ENCODE measurements around the gene OR6S1.
"Not testable (repeated sequence)": the region's sequence is repeated elsewhere in the genome, so short reads cannot be mapped to it uniquely, and the experiment has no call there.

Gene OR6S1

DNA sequence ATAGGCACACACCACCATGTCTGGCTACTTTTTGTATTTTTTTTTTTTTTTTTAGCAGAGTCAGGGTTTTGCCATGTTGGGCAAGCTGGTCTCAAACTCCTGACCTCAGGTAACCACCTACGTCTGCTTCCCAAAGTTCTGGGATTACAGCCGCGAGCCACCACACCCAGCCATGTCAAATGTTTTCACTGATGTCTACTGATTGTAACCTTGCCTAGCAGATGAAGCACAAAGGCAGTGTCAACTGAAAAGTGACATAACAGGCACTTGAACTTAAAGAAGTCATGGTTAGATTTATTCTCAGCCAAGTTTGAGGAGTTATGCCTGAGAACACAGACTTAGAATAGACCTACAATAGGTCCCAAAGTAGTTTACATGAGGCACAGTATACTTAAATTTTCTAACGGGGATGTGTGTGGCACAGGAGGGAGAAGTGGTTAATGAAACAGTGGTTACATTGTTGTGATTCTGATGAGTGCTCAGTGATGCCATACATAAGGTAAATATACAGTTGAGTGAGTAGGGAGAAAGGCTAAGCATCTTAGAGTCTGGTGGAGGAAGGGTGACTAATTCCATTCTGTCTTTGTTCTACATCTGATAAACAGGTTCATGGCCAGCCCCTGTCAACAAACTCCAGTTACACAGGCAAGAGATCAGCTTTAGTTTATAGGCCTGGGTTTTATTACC is 30.2 kb upstream of the OR6S1 start:
- no peak for ATAC-seq
- no peak for DNase-seq

GRCh38 chr14:20668969-20669368 is 27.5 kb upstream of the OR6S1 start:
- no peak for ATAC-seq
- no peak for DNase-seq

DNA sequence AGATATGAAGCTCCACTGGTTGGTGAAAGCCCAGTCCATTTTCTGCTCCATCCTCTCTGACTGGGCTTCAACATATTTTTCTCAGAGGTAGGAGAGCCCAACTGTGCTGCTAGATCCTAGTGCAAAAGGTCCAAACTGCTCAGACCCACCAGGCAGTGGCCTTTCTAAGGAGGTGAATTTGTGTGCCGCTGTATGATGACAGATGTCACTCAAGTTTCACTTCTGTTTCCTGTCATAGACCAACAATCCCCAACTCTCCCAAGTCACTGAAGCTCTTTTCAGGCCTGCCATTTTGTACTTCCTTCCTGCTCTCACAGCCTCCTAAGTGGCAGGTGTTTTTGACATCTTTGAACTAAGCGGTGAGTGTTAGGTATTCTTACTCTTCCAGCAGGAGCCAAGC is 26.5 kb upstream of the OR6S1 start:
- DNase-seq (no peak), ATAC-seq (peak; percentile 77)

DNA sequence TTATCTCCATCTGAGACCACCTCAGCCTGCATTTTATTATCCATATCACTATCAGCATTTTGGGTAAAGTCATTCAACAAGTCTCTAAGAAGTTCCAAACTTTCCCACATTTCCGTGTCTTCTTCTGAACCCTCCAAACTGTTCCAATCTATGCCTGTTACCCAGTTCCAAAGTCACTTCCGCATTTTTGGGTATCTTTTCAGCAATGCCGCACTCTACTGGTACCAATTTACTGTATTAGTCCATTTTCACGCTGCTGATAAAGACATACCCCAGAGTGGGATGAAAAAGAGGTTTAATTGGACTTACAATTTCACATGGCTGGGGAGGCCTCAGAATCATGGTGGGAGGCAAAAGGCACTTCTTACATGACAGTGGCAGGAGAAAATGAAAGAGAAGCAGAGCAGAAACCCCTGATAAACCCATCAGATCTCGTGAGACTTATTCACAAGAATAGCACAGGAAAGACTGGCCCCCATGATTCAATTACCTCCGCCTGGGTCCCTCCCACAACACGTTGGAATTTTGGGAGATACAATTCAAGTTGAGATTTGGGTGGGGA is 25.0 kb upstream of the OR6S1 start:
- not testable (repeated sequence) for DNase-seq, ATAC-seq

DNA sequence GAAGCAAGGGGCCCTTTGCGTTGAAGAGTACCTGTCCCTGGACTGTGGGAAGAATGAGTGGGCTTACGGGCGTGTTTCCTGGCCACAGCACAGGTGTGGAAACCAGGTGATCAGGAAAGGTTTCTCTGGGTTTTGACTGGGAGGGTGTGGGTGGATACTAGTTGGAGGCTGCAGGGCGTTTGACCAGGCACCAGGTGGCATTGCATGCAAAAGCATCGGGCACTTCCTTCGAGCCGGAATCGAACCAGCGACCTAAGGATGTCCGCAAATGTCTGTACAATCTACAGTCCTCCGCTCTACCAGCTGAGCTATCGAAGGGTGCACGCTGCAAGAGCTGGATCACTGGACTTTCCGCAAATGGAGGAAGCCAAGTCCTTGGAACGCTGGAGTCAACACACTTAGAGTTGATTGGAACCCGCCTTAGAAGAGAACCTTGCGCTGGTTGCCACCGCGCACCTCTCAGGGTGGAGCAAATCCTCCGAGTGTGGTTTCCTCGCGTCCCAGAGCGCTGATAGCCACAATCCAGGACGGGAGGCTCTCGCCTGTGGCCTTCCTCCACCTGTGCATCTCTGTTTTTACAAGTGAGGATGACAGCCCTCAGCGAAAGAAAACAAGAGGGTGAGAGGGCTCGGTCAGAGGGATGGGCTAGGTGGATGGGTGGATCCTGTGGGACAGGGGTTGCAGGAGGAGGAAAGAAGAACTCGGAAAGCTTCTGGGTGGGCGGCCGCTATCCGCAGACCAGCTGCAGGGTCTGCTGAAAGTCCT is 21.7 kb upstream of the OR6S1 start:
- ATAC-seq (peak; percentile 94), DNase-seq (peak; percentile 86)

DNA sequence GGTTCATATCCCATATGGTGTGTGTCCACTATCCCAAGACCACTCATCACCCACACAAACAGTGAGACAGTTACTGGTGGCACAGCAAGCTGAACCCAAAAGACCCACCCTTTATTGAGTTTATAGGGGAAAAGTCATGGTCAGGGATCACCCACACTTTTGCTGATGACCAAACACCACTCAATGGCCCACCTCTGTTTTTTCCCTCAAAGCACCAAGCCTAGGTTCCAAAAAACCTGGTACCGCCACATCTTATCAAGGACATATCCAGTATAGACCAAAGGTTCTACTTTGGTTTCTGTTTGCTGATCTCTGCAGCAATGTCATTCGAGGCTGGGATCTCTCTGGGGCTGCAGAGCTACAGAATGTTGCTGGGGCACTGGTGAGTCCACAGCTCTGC is 19.7 kb upstream of the OR6S1 start:
- DNase-seq: no peak
- ATAC-seq: no peak

- DNase-seq (no peak), ATAC-seq (no peak)
Measured at GRCh38 chr14:20659813-20660395, 18.4 kb upstream of the OR6S1 start.

- ATAC-seq (no peak), DNase-seq (no peak)
Measured at GRCh38 chr14:20659336-20659735, 17.8 kb upstream of the OR6S1 start.

- DNase-seq: no peak
- no peak for ATAC-seq
Measured at GRCh38 chr14:20658246-20658645, 16.8 kb upstream of the OR6S1 start.

DNA sequence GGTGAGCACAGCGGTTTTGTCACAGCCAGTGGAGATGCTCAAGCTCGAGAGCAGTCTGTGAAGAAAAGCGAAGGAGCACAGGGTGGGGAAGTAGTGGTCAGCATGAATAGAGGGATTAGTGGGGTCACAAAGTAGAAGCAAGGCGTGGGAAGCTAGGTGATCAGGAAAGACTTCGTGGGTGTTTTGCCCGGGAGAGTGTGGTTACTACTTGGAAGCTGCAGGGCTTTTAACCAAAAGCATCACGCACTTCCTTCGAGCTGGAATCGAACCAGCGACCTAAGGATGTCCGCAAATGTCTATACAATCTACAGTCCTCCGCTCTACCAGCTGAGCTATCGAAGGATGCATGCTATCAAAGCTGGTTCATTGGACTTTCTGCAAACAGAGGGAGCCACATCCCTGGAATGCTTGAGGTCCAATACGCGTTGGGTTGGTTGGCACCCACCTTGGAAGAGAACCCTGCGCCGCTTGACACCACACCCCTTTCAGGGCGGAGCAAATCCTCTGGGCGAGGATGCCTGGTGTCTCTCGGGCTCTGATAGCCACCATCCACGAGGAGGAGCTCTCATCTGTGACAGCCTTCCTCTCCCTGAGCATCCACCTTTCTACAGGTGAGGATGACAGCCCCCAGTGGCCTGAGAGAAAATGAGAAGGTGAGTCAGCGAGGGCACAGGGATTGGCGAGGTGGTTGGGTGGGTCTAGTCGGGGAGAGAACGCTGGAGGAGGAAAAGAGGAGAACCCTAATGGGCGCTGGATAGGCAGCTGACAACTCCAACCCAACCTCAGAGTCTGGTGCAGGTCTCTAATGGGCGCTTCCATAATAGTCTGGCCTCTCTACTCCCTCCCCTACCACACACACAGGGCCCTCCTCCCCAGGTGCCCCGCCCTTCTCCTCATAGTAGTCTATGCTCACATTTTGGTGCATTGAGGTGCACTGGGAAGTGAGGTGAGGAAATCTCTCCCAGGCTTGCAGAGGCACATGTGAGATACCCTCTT is 16.0 kb upstream of the OR6S1 start:
- ATAC-seq (peak; percentile 35), DNase-seq (peak; percentile 44)

DNA sequence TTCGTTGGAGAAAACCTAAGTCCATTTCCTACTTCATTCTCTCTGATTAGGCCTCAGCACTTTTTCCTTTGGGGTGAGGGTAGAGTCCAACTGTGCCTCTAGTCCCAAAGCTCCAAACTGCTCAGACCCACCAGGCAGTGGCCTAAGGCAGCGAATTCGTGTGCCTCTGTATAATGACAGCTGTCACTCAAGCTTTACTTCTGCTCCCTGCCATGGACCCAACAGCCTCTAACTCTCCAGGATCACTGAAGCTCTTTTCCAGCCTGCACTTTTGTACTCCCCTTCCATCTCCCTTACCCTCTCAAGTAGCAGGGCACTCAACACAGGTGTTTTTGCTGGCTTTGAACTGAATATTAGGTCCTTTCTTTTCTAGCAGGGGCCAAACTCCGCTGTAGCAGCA is 14.8 kb upstream of the OR6S1 start:
- ATAC-seq (no peak), DNase-seq (no peak)

- DNase-seq (no peak), ATAC-seq (no peak)
Measured at GRCh38 chr14:20655851-20656250, 14.4 kb upstream of the OR6S1 start.

DNA sequence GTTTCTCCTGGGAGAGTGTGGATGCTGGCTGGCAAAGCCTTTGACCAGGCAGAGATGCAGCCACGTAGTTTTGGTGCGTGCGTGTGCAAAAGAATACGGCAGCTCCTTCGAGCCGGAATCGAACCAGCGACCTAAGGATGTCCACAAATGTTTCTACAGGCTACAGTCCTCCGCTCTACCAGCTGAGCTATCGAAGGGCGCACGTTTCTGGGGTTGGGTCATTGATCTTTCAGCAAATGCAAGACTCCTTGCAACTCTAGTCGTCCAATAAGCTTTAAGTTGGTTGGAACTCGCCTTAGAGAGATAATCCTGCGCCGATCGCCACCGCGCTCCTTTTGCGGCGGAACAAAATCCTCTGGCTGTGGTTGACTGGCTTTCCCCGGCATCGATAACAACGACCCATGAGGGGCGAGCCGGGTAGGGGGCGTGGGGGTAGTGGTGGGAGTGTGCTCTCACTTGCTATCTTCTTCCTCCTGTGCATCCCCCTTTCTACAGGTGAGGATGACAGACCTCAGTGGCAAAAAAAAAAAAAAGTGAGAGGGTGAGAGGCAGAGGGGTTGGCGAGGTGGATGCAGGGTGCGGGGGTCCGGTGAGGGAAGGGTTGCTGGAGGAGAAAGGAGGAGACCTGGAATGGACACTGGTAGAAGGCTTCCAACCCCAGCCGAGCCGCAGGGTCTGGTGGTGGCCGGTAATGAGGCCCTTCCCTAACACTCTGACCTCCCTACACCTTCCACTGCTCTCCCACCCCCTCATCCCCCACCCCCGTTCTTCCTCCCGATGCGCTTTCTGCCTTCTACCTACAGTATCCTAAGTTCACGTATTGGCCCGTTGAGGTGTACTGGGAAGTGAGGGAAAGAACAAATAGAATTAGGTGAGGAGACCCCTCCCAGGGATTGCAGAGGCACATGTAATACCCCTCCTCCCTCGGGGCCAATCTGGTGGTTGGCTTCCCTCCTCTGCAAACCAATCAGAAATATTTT is 11.8 kb upstream of the OR6S1 start:
- ATAC-seq: peak; percentile 83

GRCh38 chr14:20645481-20645880 is 4.0 kb upstream of the OR6S1 start:
- no peak for ATAC-seq

More for the DNA sequence above, 11.8 kb upstream of the OR6S1 start:
- DNase-seq: peak; percentile 76

DNA sequence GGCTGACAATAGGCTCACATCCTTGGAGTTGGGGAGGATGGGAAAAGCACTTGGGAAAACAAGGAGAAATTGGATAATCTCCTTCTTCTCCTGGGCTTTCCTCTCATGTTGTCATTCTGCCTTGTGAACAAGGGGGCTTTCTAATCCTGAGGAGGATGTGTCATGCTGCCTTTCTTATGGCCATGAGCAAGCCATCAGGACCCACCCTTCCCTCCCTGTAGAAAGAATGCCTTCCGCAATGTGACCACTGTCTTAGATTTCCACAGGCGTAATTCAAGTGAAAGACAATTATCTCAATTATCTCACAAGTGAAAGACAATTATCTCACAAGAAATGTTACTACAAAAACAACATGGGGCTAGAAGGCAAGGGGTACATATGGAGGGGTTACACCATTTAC is 3.0 kb upstream of the OR6S1 start:
- DNase-seq: no peak
- no peak for ATAC-seq

More at GRCh38 chr14:20645481-20645880, 4.0 kb upstream of the OR6S1 start:
- DNase-seq: no peak

- not testable (repeated sequence) for ATAC-seq, DNase-seq
Measured at GRCh38 chr14:20642755-20643154, 1.3 kb upstream of the OR6S1 start.

DNA sequence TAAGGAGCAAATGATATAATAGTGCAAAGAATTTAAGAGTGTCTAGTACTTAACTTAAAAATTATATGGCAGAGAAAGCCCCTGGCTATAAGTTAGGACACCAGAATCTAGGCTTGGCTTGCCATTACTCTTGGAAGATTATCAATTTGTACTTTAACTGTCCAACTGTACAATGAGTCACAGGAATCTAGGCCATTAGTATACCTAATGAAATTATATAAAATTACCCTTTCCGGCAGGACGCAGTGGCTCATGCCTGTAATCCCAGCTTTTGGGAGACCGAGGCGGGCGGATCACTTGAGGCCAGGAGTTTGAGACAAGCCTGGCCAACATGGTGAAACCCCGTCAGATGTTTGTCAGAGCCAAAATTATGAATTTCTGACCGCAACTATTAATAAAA is 691 bp upstream of the OR6S1 start:
- DNase-seq (no peak), ATAC-seq (no peak)

DNA sequence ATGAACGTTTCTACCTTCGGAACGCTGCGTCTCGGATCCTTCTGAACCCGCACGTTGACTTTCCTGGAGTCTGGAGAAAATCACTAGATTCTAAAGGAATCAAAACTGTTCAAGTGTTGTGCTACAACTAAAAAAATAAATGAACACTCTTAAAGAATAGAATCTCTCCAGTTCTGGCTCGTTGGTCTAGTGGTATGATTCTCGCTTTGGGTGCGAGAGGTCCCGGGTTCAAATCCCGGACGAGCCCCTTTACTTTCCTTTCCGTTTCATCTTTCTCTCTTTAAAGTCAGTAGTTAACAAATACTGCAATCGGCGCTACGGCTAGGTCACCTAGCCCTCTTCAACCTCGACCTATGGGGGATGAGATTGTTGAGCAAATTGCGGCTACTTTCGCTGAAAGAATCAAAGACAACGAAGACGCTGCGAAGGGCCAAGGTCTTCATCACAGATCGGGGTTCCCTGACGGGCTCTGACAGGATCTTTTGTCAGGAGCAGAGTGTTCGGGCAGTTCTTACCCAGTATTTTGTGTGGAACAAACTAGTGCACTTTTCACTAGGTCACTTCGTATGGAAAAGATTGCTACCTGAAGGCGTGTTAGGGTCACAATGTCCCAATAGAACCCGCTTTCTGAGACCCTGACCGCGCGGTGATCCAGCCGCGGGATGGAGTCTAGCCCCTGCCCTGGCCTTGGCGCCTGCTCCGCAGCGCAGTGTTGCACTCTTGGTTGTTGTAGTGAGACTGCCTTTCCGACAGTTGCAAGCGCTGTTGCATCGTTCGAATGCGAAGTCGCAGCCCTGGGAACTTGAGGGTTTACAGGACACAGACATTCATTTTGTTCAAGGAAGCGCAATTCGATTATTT is 8.4 kb downstream of the OR6S1 start:
- peak; percentile 70 for DNase-seq
- ATAC-seq: peak; percentile 88

DNA sequence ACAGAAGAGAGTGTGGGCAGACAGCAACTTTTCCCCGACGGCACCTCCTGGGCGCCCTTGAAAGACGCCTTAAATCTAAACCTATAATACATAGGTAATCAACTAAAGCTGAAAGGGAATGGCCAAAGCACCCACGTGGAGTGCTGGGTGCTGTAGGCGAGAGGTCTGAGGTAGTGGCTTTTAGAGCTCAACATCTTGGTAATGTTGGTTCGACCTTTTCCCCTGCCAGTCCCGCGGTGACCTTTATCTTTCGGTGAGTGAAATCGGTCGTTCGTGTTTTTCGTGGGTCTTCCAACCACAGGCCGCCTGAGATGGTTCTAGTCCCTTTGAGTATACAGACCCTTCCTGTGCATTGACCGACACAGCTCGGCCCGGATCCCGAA is 9.1 kb downstream of the OR6S1 start:
- DNase-seq: peak; percentile 54
- peak; percentile 44 for ATAC-seq

All from stimulated activated naive CD8-positive, alpha-beta T cell treated with anti-CD3 and anti-CD28 coated beads, Interleukin-15, Interleukin-2, amounts not matched to agents 100 U/mL and 50 U/mL, for 24 hours (primary cell).